OCI-LY3 (cell line): Measurements from ENCODE around the gene STMP1.

Source experiments
- H2AFZ ChIP-seq: fragments of 200-600, 300-600 bp; shearing (Covaris generic); 2 replicates; pipeline ENCODE4 v1.6.0; 2014; ENCODE audit warnings: antibody characterized with exemption, low read depth, low read length
- H3K27ac ChIP-seq: fragments of 200-600, 300-600 bp; sonication (generic); 2 replicates; pipeline ENCODE4 v1.5.1; 2014; ENCODE audit warnings: mild to moderate bottlenecking, low read length, moderate library complexity, mixed read lengths
- H3K27me3 ChIP-seq: fragments of 200-600, 300-600 bp; sonication (generic); 2 replicates; pipeline ENCODE4 v1.6.1; 2014; ENCODE audit warnings: low read depth, low read length, mixed read lengths
- H3K36me3 ChIP-seq: fragments of 200-600, 300-600 bp; sonication (generic); replicated peaks from 2 replicates; pipeline ENCODE3; 2014; ENCODE audit warnings: low read depth, low read length, mixed read lengths
- H3K4me1 ChIP-seq: fragments of 300-600, 200-600 bp; sonication (generic); 2 replicates; pipeline ENCODE4 v1.6.1; 2014; ENCODE audit warnings: low read length, mixed read lengths
- H3K4me2 ChIP-seq: fragments of 200-600, 300-600 bp; sonication (generic); 2 replicates; pipeline ENCODE4 v1.6.1; 2014; ENCODE audit warnings: low read length, mixed read lengths
- H3K4me3 ChIP-seq: fragments of 300-600, 200-600 bp; sonication (generic); 2 replicates; pipeline ENCODE4 v1.5.1; 2014; ENCODE audit warnings: antibody characterized with exemption, mild to moderate bottlenecking, low read length, moderate library complexity
- H3K79me2 ChIP-seq: fragments of 300-600, 200-600 bp; shearing (Covaris generic); 2 replicates; pipeline ENCODE4 v1.6.1; 2014; ENCODE audit warnings: mild to moderate bottlenecking, low read length, mixed read lengths
- H3K9ac ChIP-seq: fragments of 300-600, 200-600 bp; shearing (Covaris generic); 2 replicates; pipeline ENCODE4 v1.6.0; 2014; ENCODE audit warnings: mild to moderate bottlenecking, low read length, moderate library complexity
- H3K9me3 ChIP-seq: fragments of 200-600, 300-600 bp; shearing (Covaris generic); 2 replicates; pipeline ENCODE4 v1.6.1; 2014; ENCODE audit warnings: low read length, mixed read lengths; ENCODE audit not compliant: insufficient read depth
- H4K20me1 ChIP-seq: fragments of 200-600, 300-600 bp; sonication (generic); 2 replicates; pipeline ENCODE4 v1.6.1; 2016; ENCODE audit warnings: low read length, mixed read lengths; ENCODE audit not compliant: insufficient read depth
- CTCF ChIP-seq: fragments of 200-600, 300-600 bp; sonication (generic); IDR thresholded peaks from 2 replicates; pipeline ENCODE4 v1.5.1; 2014; ENCODE audit warnings: antibody characterized with exemption, low read length, low read depth
- EZH2phosphoT487 ChIP-seq: fragments of 200-600 bp; shearing (Covaris generic); IDR thresholded peaks from 2 replicates; pipeline ENCODE4 v1.6.1; 2018; ENCODE audit warnings: antibody characterized with exemption, mixed run types, low read depth

The STMP1 gene

GRCh38 chr7:135716677-135717238 lies 54.4 kb downstream of the STMP1 start:
- Histone ChIP-seq H4K20me1 (no peaks in the 10 kb centered on the region), H3K27me3 (no peaks in the 10 kb centered on the region; the same call in 1 of the 2 replicates), H3K36me3 (no peaks in the 10 kb centered on the region), H3K4me1 (no peaks in the 10 kb centered on the region), H3K9ac (no peak overlapping the region), H2AFZ (no peak overlapping the region), H3K4me3 (no peak overlapping the region), H3K27ac (no peak overlapping the region), H3K79me2 (no peaks in the 10 kb centered on the region), H3K4me2 (no peak overlapping the region), H3K9me3 (no peaks in the 10 kb centered on the region)
- TF ChIP-seq EZH2phosphoT487 (no peak), CTCF (no peak)

GRCh38 chr7:135717693-135718092 lies 55.4 kb downstream of the STMP1 start:
- Histone ChIP-seq H3K4me3 (no peak overlapping the region), H3K36me3 (no peaks in the 10 kb centered on the region), H3K9ac (no peak overlapping the region), H3K4me1 (no peaks in the 10 kb centered on the region), H3K27ac (no peak overlapping the region), H4K20me1 (no peaks in the 10 kb centered on the region), H3K4me2 (no peak overlapping the region), H3K79me2 (no peaks in the 10 kb centered on the region), H3K27me3 (no peaks in the 10 kb centered on the region; the same call in 1 of the 2 replicates), H3K9me3 (no peaks in the 10 kb centered on the region), H2AFZ (no peak overlapping the region)
- no peak for TF ChIP-seq EZH2phosphoT487
- no peak for TF ChIP-seq CTCF

GRCh38 chr7:135718219-135718618 lies 55.9 kb downstream of the STMP1 start:
- H4K20me1 ChIP-seq, result no peaks in the 10 kb centered on the region
- no peak overlapping the region for H2AFZ ChIP-seq
- no peak overlapping the region for H3K4me3 ChIP-seq
- no peak overlapping the region for H3K27ac ChIP-seq
- H3K4me2 ChIP-seq, result no peak overlapping the region
- no peaks in the 10 kb centered on the region for H3K36me3 ChIP-seq
- no peaks in the 10 kb centered on the region for H3K79me2 ChIP-seq
- no peaks in the 10 kb centered on the region for H3K9me3 ChIP-seq
- H3K27me3 ChIP-seq, result no peaks in the 10 kb centered on the region; the same call in 1 of the 2 replicates
- H3K9ac ChIP-seq, result no peak overlapping the region
- H3K4me1 ChIP-seq, result no peaks in the 10 kb centered on the region
- no peak for TF ChIP-seq EZH2phosphoT487

- no peaks in the 10 kb centered on the region; the same call in 1 of the 2 replicates for H3K27me3 ChIP-seq
- no peak overlapping the region for H3K4me3 ChIP-seq
- H3K79me2 ChIP-seq, result no peaks in the 10 kb centered on the region
- H3K4me2 ChIP-seq, result no peak overlapping the region
- no peaks in the 10 kb centered on the region for H4K20me1 ChIP-seq
- no peaks in the 10 kb centered on the region for H3K9me3 ChIP-seq
- no peak overlapping the region for H3K27ac ChIP-seq
- no peak overlapping the region for H2AFZ ChIP-seq
- H3K36me3 ChIP-seq, result no peaks in the 10 kb centered on the region
- H3K4me1 ChIP-seq, result no peaks in the 10 kb centered on the region
- H3K9ac ChIP-seq, result no peak overlapping the region
- TF ChIP-seq EZH2phosphoT487, result no peak
- no peak for TF ChIP-seq CTCF
These were observed 56.6 kb downstream of the STMP1 start for GRCh38 chr7:135718794-135719437.
